Tibial nerve (tissue), 4 donors: ENCODE data around the gene ORAI1. TPM values are rescaled to one million over a fixed set of nuclear protein-coding genes. Genes with fewer than 3 reads are reported as not detected.

ENCODE experiments used
- DNase-seq, 2 donors: peaks; one replicate each; pipeline ENCODE4 v3.0.0-alpha.2; 2019; ENCODE audit warnings: low spot score in 2 of 2
- H3K27ac ChIP-seq, 4 donors: fragments of 200-600 bp; sonication (generic) in 3 of 4; one replicate each; pipeline ENCODE4 v1.5.1; 2017 to 2019; ENCODE audit warnings: mild to moderate bottlenecking in 1 of 4
- H3K27me3 ChIP-seq, 2 donors: fragments of 200-600 bp; sonication (generic) in 1 of 2; one replicate each; pipeline versions ENCODE4 v1.5.1 to v1.6.0; 2017 to 2019
- H3K36me3 ChIP-seq, 3 donors: fragments of 200-600 bp; sonication (generic); one replicate each; pipeline ENCODE4 v1.5.1; 2018 to 2019
- H3K4me1 ChIP-seq, 4 donors: fragments of 200-600 bp; sonication (generic) in 3 of 4; one replicate each; pipeline ENCODE4 v1.5.1; 2017 to 2019
- H3K4me3 ChIP-seq, 4 donors: fragments of 200-600 bp; sonication (generic) in 3 of 4; one replicate each; pipeline ENCODE4 v1.5.1; 2017 to 2019; ENCODE audit warnings: mild to moderate bottlenecking in 1 of 4, moderate library complexity in 1 of 4
- H3K9me3 ChIP-seq, 4 donors: fragments of 200-600 bp; sonication (generic) in 3 of 4; one replicate each; pipeline ENCODE4 v1.5.1; 2017 to 2019
- EP300 ChIP-seq, 2 donors: sonication (generic); formaldehyde crosslinking; IDR thresholded peaks; one replicate each; pipeline ENCODE4 v1.6.1; 2017; ENCODE audit warnings: antibody characterized with exemption in 2 of 2, mild to moderate bottlenecking in 1 of 2
- POLR2A ChIP-seq, 2 donors: fragments of 450-650 bp; IDR thresholded peaks; one replicate each; pipeline ENCODE4 v1.6.1; 2017; ENCODE audit warnings: antibody characterized with exemption in 2 of 2, mild to moderate bottlenecking in 2 of 2, moderate library complexity in 2 of 2
- WGBS, 2 donors: methylation state at CpG; one replicate each; pipeline ENCODE4 v1.1.5; 2018; 5-methylcytosine and 5-hydroxymethylcytosine counted together
- total RNA-seq, 4 donors: library from RNA; depleted of rRNA; stranded (reverse); fragments of >200 nt; gene quantifications; one replicate each; pipeline ENCODE4 v1.1.0, GENCODE V29; 2016
- TF ChIP-seq, protein P1 (sequence below), 5 experiments: fragments of 200-600 bp in 3 of 5; fragments of 450-650 bp in 2 of 5; sonication (generic) in 3 of 5; IDR thresholded peaks; one replicate each; pipeline ENCODE4 v1.5.1; 2016 to 2019; ENCODE audit warnings: antibody characterized with exemption in 5 of 5, mild to moderate bottlenecking in 3 of 5, moderate library complexity in 2 of 5

ORAI1 gene
- total RNA-seq, 4 donors from 2014 or later: 5.9 to 13.2 (median 10.4) TPM

- no peaks in the 10 kb centered on the region for H3K9me3 ChIP-seq
- no peak for TF ChIP-seq POLR2A (IDR thresholded peaks at IDR 0.05)
- TF ChIP-seq EP300 (IDR thresholded peaks at IDR 0.05): no peak
- TF ChIP-seq, protein P1, sequence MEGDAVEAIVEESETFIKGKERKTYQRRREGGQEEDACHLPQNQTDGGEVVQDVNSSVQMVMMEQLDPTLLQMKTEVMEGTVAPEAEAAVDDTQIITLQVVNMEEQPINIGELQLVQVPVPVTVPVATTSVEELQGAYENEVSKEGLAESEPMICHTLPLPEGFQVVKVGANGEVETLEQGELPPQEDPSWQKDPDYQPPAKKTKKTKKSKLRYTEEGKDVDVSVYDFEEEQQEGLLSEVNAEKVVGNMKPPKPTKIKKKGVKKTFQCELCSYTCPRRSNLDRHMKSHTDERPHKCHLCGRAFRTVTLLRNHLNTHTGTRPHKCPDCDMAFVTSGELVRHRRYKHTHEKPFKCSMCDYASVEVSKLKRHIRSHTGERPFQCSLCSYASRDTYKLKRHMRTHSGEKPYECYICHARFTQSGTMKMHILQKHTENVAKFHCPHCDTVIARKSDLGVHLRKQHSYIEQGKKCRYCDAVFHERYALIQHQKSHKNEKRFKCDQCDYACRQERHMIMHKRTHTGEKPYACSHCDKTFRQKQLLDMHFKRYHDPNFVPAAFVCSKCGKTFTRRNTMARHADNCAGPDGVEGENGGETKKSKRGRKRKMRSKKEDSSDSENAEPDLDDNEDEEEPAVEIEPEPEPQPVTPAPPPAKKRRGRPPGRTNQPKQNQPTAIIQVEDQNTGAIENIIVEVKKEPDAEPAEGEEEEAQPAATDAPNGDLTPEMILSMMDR (IDR thresholded peaks at IDR 0.05): no peak
- peak overlapping the region; percentile 57 to 81 (median 66) for H3K4me3 ChIP-seq
- peaks cover 0 to 60% (median 37%) of the 10 kb centered on the region in 4 donors for H3K4me1 ChIP-seq
- H3K36me3 ChIP-seq: peaks cover 0 to 14% (median 0%) of the 10 kb centered on the region in 3 donors
- H3K27ac ChIP-seq: peak overlapping the region; percentile 79 to 94 (median 88)
- no peaks in the 10 kb centered on the region for H3K27me3 ChIP-seq
- DNase-seq: peak; percentile 18 to 25
- 0 to 1% methylated on average over 24 to 45 of the region's 53 CpGs for WGBS, 2 donors
Observed at GRCh38 chr12:121579190-121579791, 47.0 kb upstream of the ORAI1 start.

DNA sequence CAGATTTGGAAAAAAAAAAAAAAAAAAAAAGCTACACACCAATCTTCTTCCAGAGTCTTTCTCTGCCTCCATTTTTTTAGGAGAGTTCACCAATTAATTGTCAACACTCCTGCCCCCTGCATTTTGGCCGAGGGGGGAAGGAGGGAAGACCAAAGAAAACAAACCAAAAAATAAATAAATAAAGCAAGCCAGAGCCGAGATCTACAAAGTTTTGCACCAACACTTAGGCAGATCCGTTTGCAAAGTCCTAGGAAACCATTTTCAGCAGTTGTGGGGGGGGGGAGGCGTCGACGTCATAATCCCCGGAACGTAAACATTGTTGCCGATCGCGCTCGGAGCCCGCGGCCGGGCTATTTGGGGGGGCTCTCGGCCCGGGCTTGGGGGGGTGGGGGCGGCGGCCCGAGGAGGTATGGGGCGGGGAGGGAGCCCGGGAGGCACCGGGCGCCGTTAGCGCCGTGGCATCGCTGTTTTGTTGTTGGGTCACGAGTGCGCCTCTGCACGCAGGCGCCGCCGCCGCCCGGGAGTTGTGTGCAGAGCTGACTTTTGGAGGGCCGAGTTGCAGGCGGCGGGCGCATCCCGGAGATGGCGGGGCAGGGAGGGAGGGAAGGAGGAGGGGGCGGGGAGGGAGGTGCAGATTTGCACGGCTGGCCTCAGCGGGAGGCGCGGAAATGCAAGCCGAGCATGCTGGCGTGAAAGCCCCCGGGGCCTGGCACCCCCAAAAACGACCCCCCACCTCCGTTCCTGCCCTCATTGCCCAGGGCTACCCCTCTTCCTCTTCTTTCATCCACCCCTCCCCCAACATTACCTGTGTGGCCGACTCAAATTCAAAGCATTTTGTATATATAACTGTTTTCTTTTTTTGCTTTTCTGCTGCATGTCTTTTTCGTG is 46.1 kb upstream of the ORAI1 start:
- TF ChIP-seq EP300 (IDR thresholded peaks at IDR 0.05): peak in 1 of 2 donors; percentile 47
- TF ChIP-seq, protein P1 (IDR thresholded peaks at IDR 0.05): no peak
- no peak for TF ChIP-seq POLR2A (IDR thresholded peaks at IDR 0.05)
- peaks cover 0 to 60% (median 37%) of the 10 kb centered on the region in 4 donors for H3K4me1 ChIP-seq
- H3K27me3 ChIP-seq: no peaks in the 10 kb centered on the region
- DNase-seq: peak; percentile 43 to 67
- peak overlapping the region; percentile 57 to 81 (median 66) for H3K4me3 ChIP-seq
- H3K36me3 ChIP-seq: peaks cover 0 to 5% (median 0%) of the 10 kb centered on the region in 3 donors
- H3K9me3 ChIP-seq: no peaks in the 10 kb centered on the region
- peak overlapping the region; percentile 83 to 94 (median 88) for H3K27ac ChIP-seq
- WGBS, 2 donors: 0 to 1% methylated on average over 31 to 42 of the region's 54 CpGs

DNA sequence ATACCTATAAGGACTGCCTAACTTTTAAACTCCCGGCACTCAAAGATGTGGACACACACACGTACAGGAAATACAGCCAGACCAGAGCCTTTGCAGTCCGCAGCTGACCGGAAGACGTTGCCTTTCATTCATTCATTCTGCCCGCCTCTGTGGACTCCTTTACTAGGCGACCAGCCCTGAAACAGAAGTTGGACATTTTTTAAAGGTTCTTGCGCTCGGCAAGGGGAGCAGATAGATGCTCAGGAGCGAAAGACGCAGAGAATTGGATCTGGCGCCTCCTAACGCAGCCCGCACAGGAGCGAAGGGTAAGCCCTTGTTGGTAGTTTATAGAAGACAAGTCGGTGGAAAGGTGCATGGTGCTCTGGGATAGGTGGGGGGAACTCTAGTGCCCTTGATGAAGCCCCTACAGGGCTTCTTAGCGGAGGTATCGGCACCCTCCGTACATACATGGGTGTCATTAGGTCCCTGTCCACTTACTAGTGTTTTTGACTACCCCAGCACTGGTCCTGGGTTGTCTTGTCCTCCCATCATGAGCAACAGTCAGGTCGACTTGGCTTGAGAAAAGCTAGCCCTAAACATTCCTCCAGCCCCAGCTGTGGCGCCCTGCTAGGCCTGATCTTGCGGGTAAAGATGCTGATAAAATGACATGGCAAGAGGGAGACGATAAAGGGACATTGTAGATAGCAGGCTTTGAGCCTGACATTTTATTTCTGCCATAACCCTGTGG is 45.2 kb upstream of the ORAI1 start, which contains the start of gene KDM2B:
KDM2B (minus strand) TSS at position 65 of the 727 bp plus-strand sequence. CDS start 112 bp downstream, outside the sequence.
- H3K27ac ChIP-seq: peak within 1 kb of the TSS; percentile 83 to 94 (median 88)

DNA sequence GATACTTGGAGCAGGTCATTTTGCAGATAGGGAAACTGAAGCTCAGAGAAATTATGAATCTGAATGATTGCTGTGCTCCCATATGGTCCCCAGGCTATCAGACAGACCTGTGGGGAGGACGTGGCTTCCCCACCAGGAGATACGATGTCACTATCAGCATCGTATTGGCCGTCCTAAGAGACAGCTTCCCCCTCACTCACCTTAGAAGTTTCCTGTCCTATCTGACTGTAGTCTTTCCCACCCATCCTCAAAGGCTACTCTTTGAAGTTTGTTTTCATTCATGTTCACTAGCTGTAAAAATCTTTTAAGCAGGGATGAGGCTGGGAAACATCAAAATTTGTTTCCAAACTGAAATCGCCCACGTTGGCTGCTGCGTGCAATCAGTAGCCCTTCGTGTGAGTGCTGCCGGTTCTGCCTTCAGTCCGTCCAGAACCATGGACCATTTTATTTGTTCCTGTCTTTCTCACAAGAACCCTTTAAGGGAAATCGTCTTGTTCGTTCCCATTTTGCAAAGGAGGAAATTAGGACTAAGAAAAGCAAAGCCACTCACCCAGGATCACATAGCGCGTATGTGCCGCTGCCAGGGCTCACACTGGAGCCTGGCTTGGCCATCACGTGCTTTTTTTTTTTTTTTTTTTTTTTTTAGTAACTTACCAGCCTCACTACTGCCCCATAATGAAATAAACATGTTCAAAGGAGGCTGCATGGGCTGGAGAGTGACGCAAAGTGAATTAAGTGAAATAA is 44.5 kb upstream of the ORAI1 start:
- Histone ChIP-seq H3K36me3 (no peaks in the 10 kb centered on the region), H3K4me1 (peaks cover 0 to 52% (median 30%) of the 10 kb centered on the region in 4 donors), H3K9me3 (no peaks in the 10 kb centered on the region), H3K27me3 (no peaks in the 10 kb centered on the region), H3K27ac (peak overlapping the region; percentile 83 to 94 (median 88)), H3K4me3 (peak overlapping the region; percentile 5 to 81 (median 40))
- peak in 1 of 2 donors; percentile 13 for DNase-seq
- 10 to 22% methylated on average over 17 of the region's 17 CpGs for WGBS, 2 donors
- TF ChIP-seq EP300 (IDR thresholded peaks at IDR 0.05): peak in 1 of 2 donors; percentile 66
- TF ChIP-seq, protein P1 (IDR thresholded peaks at IDR 0.05): no peak
- TF ChIP-seq POLR2A (IDR thresholded peaks at IDR 0.05): no peak

More for the DNA sequence above, 45.2 kb upstream of the ORAI1 start, which contains the start of gene KDM2B:
- H3K9me3 ChIP-seq: no peaks in the 10 kb centered on the region
- TF ChIP-seq POLR2A (IDR thresholded peaks at IDR 0.05): no peak
- TF ChIP-seq EP300 (IDR thresholded peaks at IDR 0.05): peak in 1 of 2 donors; percentile 21
- DNase-seq: peak in 1 of 2 donors; percentile 37
- H3K4me1 ChIP-seq: peaks cover 0 to 59% (median 37%) of the 10 kb centered on the region in 4 donors
- WGBS, 2 donors: 24 to 28% methylated on average over 23 of the region's 23 CpGs
- H3K4me3 ChIP-seq: peak within 1 kb of the TSS; percentile 57 to 81 (median 66)
- no peaks in the 10 kb centered on the region for H3K27me3 ChIP-seq
- H3K36me3 ChIP-seq: no peaks in the 10 kb centered on the region
